Measurements from ENCODE around the gene OR2V2.

OR2V2 gene

DNA sequence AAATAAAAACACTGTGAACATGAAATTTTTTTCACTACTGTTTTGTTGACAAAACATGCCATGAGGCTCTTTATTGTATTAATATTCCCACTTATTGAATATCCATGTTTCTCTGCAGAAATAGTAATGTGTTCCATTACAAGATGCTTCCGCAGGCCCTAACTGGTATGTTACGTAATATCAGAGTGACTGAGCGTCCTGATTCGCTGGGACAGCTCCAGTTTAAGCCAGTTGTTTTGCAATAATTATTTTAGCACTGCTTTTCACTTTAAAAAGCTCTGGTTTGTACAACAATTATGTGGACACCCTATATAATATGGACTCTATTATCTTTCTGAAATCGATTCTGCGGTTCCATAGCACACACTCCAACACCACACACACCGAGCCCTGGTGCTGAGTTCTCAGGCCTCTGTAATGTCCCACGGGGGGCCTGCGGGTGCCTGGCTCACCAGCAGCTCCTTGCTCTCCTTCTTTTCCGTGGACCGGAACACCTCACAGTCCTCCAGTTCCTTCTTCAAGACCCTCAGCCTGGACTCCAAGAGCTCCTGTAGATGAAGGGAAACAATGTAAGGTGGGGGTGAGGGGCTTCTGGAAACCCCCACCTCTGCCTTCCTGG is 55.8 kb downstream of the OR2V2 start:
- TF ChIP-seq, protein P1, sequence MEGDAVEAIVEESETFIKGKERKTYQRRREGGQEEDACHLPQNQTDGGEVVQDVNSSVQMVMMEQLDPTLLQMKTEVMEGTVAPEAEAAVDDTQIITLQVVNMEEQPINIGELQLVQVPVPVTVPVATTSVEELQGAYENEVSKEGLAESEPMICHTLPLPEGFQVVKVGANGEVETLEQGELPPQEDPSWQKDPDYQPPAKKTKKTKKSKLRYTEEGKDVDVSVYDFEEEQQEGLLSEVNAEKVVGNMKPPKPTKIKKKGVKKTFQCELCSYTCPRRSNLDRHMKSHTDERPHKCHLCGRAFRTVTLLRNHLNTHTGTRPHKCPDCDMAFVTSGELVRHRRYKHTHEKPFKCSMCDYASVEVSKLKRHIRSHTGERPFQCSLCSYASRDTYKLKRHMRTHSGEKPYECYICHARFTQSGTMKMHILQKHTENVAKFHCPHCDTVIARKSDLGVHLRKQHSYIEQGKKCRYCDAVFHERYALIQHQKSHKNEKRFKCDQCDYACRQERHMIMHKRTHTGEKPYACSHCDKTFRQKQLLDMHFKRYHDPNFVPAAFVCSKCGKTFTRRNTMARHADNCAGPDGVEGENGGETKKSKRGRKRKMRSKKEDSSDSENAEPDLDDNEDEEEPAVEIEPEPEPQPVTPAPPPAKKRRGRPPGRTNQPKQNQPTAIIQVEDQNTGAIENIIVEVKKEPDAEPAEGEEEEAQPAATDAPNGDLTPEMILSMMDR (IDR thresholded peaks at IDR 0.05), result no peak

DNA sequence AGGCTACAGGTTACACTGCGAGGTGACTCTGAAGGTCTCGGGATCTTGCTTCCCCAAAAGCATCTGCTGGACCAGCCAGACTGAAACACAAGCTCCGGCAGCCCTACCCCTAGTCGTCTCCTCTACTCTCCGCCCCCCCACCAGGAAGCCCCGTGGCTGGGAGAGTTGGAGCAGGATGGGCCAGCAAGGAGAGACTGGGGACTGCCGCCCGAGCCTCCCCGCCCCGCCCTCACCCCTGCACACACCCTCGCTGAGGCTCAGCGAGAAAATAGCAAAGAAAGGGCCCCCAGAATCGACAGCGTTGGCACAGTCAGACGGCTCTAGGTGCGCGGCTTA is 56.4 kb downstream of the OR2V2 start:
- TF ChIP-seq, protein P1 (IDR thresholded peaks at IDR 0.05), result no peak

DNA sequence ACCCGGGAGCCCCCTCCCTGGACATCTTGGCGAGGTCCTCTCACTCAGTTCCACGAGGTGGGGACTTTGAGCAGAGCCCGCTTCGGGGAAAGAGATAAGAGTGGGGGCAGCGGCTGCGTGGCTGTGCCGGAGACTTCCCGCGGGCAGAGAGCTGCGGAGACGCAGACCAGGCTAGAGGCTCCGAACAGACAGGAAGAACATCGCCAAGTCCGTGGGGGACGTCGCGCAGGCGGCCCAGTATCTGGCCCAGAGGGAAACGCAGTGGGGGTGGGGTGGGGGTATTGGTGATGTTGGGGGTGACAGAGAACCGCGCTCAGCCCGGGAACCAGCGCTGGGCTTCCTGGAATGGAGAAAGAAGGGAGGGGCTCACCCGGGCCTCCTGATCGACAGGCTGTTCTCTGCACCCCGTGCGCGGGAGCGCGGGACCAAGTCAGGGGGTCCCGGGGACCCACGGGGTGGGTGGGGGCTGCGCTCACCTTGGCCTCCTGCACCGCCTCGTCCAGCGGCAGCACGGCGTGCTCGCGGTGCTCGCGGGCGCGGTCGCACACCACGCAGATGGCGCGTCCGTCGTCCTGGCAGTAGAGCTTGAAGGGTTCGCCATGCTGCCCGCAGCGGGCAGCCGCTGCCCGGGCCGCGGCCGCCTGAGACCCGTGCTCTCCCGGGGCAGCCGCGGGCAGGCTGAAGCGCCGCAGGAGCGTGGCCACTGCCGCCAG is 56.9 kb downstream of the OR2V2 start:
- TF ChIP-seq, protein P1 (IDR thresholded peaks at IDR 0.05), result no peak

DNA sequence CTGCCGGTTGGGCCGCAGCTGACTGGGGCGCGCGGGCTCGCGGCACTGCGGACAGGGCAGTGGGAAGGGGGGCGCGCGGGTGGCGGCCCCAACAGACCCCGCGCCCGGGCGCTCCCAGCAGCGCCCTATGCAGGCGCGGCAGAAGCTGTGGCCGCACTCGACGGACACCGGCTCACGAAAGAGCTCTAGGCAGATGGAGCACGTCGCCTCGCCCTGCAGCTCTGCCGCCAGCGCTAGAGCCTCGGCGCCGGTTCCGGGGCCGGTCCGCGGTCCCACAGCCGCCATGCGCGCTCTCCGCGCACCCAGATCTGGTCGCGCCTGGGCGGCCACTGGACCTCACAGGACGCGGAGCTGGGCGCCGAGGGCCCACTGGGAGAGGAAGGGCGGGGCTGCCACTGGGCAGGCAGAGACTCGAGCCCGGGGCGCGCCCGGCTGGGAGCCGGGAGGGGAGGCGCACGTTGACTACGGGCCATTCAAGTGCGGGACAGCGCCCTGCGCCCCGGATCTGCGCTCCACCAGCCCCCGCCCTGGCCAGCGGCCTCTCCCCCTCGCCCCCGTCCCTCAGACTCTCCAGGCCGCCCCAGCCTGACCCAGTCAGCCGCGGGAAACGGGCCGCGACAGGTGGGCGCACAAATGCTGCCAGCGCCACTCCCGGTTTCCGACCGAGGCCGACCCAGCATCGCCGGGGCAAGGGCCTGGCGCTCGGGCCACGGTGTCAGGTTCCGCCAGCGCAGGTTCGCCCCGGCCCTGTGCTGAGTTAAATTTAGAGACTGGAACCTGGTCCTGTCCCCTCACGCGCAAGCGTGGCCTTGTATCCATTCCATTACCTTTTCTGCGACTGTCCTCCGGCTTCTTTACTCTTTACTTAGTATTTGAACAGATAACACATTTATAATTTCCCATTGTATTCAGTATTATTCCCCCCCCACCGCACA is 57.7 kb downstream of the OR2V2 start, which contains the start of gene TRIM7:
TRIM7 (minus strand) TSS at position 371 of the 935 bp plus-strand sequence; CDS start at position 285, 86 bp downstream.
- TF ChIP-seq, protein P1 (IDR thresholded peaks at IDR 0.05), result no peak

DNA sequence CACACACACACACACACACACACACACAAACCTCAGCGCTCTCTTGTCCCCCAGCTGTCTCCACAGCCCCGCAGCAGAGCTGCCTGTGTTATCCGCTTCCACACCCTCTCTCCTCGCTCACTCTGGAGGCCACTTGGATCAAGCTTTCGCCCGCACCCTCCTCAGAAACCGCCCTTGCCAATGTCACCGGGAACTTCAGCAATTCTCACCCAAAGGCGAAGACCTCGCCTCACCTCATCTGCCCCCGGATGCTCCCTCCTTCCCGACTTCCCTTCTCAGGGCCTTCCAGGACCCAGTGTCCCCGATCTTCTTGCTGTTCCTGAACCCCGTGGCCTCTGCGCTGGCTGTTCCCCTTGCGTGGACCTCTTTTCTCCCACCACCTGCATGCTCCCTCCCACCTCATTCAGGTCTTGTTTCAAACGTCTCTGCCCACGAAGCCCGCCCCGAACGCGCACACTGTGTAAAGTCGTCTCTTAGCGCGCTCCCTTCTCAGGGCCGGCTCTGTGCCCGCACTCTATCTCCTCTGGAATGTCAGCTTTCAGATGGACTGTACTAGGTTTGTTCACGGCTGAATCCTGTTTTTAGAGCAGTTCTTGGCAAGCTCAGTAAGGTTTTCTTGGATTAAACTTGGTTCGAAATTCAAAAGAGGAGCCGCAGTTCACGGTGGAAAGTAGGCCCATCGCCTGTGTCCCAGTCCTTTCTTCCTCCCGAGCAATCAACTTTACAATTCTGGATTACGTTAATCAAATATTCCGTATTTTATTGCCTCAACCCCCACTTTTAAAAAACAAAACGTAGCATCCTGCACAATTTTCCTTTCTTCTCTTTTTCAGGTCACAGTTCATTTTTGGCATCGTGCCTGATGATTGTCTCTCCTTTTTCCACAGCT is 58.6 kb downstream of the OR2V2 start:
- TF ChIP-seq, protein P1 (IDR thresholded peaks at IDR 0.05), result no peak

DNA sequence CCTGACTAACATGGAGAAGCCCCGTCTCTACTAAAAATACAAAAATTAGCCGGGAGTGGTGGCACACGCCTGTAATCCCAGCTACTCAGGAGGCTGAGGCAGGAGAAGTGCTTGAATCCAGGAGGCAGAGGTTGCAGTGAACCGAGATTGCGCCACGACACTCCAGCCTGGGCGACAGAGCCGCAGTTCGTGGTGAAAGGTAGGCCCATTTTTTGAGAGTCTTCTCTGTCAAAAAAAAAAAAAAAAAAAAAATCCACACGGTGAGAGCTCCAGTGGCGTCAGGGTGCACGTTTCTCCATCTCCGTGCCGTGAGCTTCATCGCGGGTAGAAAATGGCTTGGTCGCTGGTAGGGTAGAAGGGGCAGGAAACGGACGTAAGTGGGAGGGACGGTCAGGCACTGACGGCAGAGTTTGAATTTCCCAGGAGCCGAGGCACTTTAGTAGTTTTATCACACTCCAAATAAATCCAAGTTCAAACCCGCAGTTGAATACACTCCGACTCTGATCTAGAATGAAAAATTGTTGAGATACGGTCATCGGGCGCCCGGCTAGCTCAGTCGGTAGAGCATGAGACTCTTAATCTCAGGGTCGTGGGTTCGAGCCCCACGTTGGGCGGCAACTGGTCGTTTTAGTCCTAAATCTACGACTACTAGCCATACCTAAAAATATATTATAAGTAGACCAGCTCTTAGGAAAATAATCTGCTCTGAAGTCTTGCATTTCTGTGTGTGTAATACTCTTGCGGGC is 60.0 kb downstream of the OR2V2 start:
- TF ChIP-seq, protein P1 (IDR thresholded peaks at IDR 0.05), result no peak
